ENCODE results near the gene CHRNG. TPM values are rescaled to one million over a fixed set of nuclear protein-coding genes. Genes with fewer than 3 reads are reported as not detected.

Gene CHRNG
- total RNA-seq, 1 donor from 2014 or later = not detected

DNA sequence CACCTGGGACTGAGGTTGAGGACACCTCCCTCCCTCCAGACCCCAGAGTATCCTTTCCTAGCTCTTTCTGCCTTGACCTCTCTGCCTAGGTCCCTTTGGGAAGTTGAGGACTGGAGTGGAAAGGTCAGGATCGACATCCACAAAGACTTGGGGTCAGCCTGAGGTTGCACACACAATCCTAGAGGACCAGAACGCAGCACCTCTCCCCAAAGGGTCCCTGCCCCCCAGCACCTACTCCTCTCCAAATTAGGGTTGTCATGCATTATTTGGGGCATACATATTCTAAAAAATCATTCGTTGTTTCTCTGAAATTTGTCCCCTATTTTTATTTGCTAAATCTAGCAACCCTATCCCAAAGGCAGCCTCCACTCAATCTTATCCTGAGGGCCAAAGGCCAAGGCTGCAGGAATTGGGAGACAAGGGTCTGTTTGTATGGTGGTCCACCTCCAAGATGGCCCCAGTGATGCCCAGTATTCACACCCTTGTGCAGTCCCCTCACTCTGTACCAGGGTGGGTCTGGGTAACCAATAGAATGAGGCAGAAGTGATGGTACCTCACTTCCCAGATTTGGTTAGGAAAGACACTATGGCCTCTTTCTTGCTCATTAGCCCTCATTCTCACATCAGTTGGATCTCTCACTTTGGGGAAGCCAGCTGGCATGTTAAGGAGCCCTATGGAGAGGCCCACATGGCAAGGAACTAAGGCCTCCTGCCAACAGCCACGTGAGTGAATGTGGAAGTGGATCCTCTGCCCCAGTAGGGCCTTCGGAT, 3.5 kb upstream of the CHRNG start:
- no peaks in the 10 kb centered on the region for H3K36me3 ChIP-seq (ENCODE audit: control insufficient read depth, insufficient read depth, low read length)
- FAIRE-seq (no peak), DNase-seq (ENCODE audit: low read depth) (no peak)
- H3K27me3 ChIP-seq (ENCODE audit: control insufficient read depth, insufficient read depth, low read length) = no peaks in the 10 kb centered on the region
- H3K4me3 ChIP-seq (ENCODE audit: low read depth, low read length) = no peak overlapping the region
- TF ChIP-seq CTCF (IDR thresholded peaks at IDR 0.05; ENCODE audit: insufficient read depth, low read length, severe bottlenecking) = no peak

- no peak for DNase-seq (ENCODE audit: low read depth)
- Histone ChIP-seq H3K36me3 (ENCODE audit: control insufficient read depth, insufficient read depth, low read length) (no peaks in the 10 kb centered on the region), H3K4me3 (ENCODE audit: low read depth, low read length) (no peak overlapping the region), H3K27me3 (ENCODE audit: control insufficient read depth, insufficient read depth, low read length) (no peaks in the 10 kb centered on the region)
- TF ChIP-seq CTCF (IDR thresholded peaks at IDR 0.05; ENCODE audit: insufficient read depth, low read length, severe bottlenecking) = peak; percentile 58
- no peak for FAIRE-seq
These were observed 2.4 kb upstream of the CHRNG start for GRCh38 chr2:232537079-232537478.

GRCh38 chr2:232537499-232537898, 2.0 kb upstream of the CHRNG start:
- FAIRE-seq (no peak), DNase-seq (ENCODE audit: low read depth) (no peak)
- no peaks in the 10 kb centered on the region for H3K36me3 ChIP-seq (ENCODE audit: control insufficient read depth, insufficient read depth, low read length)
- H3K4me3 ChIP-seq (ENCODE audit: low read depth, low read length) = no peak overlapping the region
- TF ChIP-seq CTCF (IDR thresholded peaks at IDR 0.05; ENCODE audit: insufficient read depth, low read length, severe bottlenecking) = no peak
- no peaks in the 10 kb centered on the region for H3K27me3 ChIP-seq (ENCODE audit: control insufficient read depth, insufficient read depth, low read length)

GRCh38 chr2:232538671-232539070, 821 bp upstream of the CHRNG start:
- no peaks in the 10 kb centered on the region for H3K36me3 ChIP-seq (ENCODE audit: control insufficient read depth, insufficient read depth, low read length)
- TF ChIP-seq CTCF (IDR thresholded peaks at IDR 0.05; ENCODE audit: insufficient read depth, low read length, severe bottlenecking) = no peak
- DNase-seq (ENCODE audit: low read depth) (no peak), FAIRE-seq (no peak)
- no peak overlapping the region for H3K4me3 ChIP-seq (ENCODE audit: low read depth, low read length)
- no peaks in the 10 kb centered on the region for H3K27me3 ChIP-seq (ENCODE audit: control insufficient read depth, insufficient read depth, low read length)

- Histone ChIP-seq H3K4me3 (ENCODE audit: low read depth, low read length) (no peak overlapping the region), H3K36me3 (ENCODE audit: control insufficient read depth, insufficient read depth, low read length) (no peaks in the 10 kb centered on the region), H3K27me3 (ENCODE audit: control insufficient read depth, insufficient read depth, low read length) (no peaks in the 10 kb centered on the region)
- no peak for TF ChIP-seq CTCF (IDR thresholded peaks at IDR 0.05; ENCODE audit: insufficient read depth, low read length, severe bottlenecking)
- DNase-seq (ENCODE audit: low read depth) (no peak), FAIRE-seq (no peak)
These were observed 1.0 kb downstream of the CHRNG start for GRCh38 chr2:232540441-232541041.

Data from bronchial epithelial cell (primary cell).